H1 (cell line): ENCODE data around the gene GCM1. TPM values are rescaled to one million over a fixed set of nuclear protein-coding genes. Genes with fewer than 3 reads are reported as not detected.

ENCODE experiments used
- CTCF ChIA-PET: fragments of 300-600 bp; sonication (Branson Sonifier 250); formaldehyde crosslinking; loops from one replicate; lab custom pipeline; 2021; ENCODE audit not compliant: partially characterized antibody; lab: Charles Lee
- POLR2A ChIA-PET: fragments of 300-600 bp; sonication (Branson Sonifier 250); formaldehyde crosslinking; loops from one replicate; lab custom pipeline; 2021; ENCODE audit warnings: inconsistent platforms; ENCODE audit not compliant: partially characterized antibody; lab: Charles Lee
- DNase-seq, 2 experiments: peaks; one replicate each; pipeline versions ENCODE4 v3.0.0 to v3.0.0-alpha.2; 2010 to 2022; ENCODE audit warnings: low spot score in 2 of 2, low read depth in 1 of 2, mixed read lengths in 1 of 2
- FAIRE-seq: peaks from 2 replicates; lab custom pipeline; 2011; peaks lifted over from hg19 to GRCh38; lab: Jason Lieb, UNC
- H2AFZ ChIP-seq: 2 replicates; pipeline ENCODE4 v1.8.1; 2012; ENCODE audit warnings: low read length, inconsistent platforms
- H2AK5ac ChIP-seq: 2 replicates; pipeline ENCODE4 v1.6.1; 2013; ENCODE audit warnings: low read depth, low read length
- H2BK120ac ChIP-seq: replicated peaks from 2 replicates; pipeline ENCODE3; 2013; ENCODE audit warnings: low read depth, low read length, inconsistent platforms
- H2BK12ac ChIP-seq: 2 replicates; pipeline ENCODE4 v1.6.1; 2013; ENCODE audit warnings: low read depth, low read length
- H2BK15ac ChIP-seq: 2 replicates; pipeline ENCODE4 v1.6.1; 2013; ENCODE audit warnings: low read length
- H2BK20ac ChIP-seq: 2 replicates; pipeline ENCODE4 v1.6.1; 2013; ENCODE audit warnings: low read length
- H2BK5ac ChIP-seq: 2 replicates; pipeline ENCODE4 v1.6.1; 2013; ENCODE audit warnings: low read depth, low read length
- H3K14ac ChIP-seq: 2 replicates; pipeline ENCODE4 v1.6.1; 2013; ENCODE audit warnings: inconsistent platforms; ENCODE audit not compliant: insufficient read length
- H3K18ac ChIP-seq: 2 replicates; pipeline ENCODE4 v1.6.1; 2013; ENCODE audit warnings: low read length; ENCODE audit errors: extremely low read depth
- H3K23ac ChIP-seq: 2 replicates; pipeline ENCODE4 v1.6.1; 2013; ENCODE audit warnings: inconsistent platforms; ENCODE audit not compliant: insufficient read length
- H3K23me2 ChIP-seq: 2 replicates; pipeline ENCODE4 v1.6.1; 2013; ENCODE audit warnings: low read depth, low read length
- H3K27ac ChIP-seq: 2 replicates; pipeline ENCODE4 v1.6.1; 2011; ENCODE audit warnings: low read depth, low read length, inconsistent platforms
- H3K27me3 ChIP-seq, 4 experiments: replicated peaks in 1 of 4; 1 replicate in 1 of 4; 2 replicates in 3 of 4; pipeline versions ENCODE4 v1.6.1 to v1.8.1; 2011 to 2013; ENCODE audit warnings: low read length in 3 of 4, mild to moderate bottlenecking in 3 of 4, inconsistent platforms in 2 of 4, mixed read lengths in 2 of 4, moderate library complexity in 1 of 4; ENCODE audit not compliant: control insufficient read depth in 3 of 4, insufficient read depth in 3 of 4; ENCODE audit errors: extremely low read depth in 1 of 4
- H3K36me3 ChIP-seq, 4 experiments: 2 replicates each; pipeline versions ENCODE4 v1.6.1 to v1.8.1; 2011 to 2013; ENCODE audit warnings: mild to moderate bottlenecking in 4 of 4, low read length in 3 of 4, moderate library complexity in 2 of 4, control low read depth in 1 of 4, inconsistent platforms in 1 of 4; ENCODE audit not compliant: insufficient read depth in 4 of 4, control insufficient read depth in 2 of 4
- H3K4ac ChIP-seq: replicated peaks from 2 replicates; pipeline ENCODE3; 2013; ENCODE audit warnings: low read length, low read depth, mixed read lengths, inconsistent platforms; ENCODE audit not compliant: insufficient read length
- H3K4me1 ChIP-seq, 4 experiments: replicated peaks in 1 of 4; 1 replicate in 1 of 4; 2 replicates in 3 of 4; pipeline versions ENCODE4 v1.6.1 to v1.8.1; 2011 to 2013; ENCODE audit warnings: low read length in 3 of 4, inconsistent platforms in 2 of 4, mixed read lengths in 1 of 4; ENCODE audit not compliant: insufficient read depth in 4 of 4, control insufficient read depth in 3 of 4
- H3K4me2 ChIP-seq, 2 experiments: 2 replicates each; pipeline versions ENCODE4 v1.6.1 to v1.8.1; 2011 to 2013; ENCODE audit warnings: low read depth in 2 of 2, low read length in 2 of 2, control low read depth in 1 of 2, inconsistent platforms in 1 of 2, mild to moderate bottlenecking in 1 of 2; ENCODE audit not compliant: insufficient read depth in 1 of 2
- H3K4me3 ChIP-seq, 4 experiments: fragments of 200-600, 300-600 bp in 1 of 4; sonication (generic), shearing (Covaris generic), sonication (Bioruptor Twin) in 1 of 4; 2 replicates each; pipeline versions ENCODE4 v1.5.1 to v1.8.1; 2011 to 2016; ENCODE audit warnings: low read length in 4 of 4, low read depth in 3 of 4, control low read depth in 2 of 4, inconsistent platforms in 2 of 4, mild to moderate bottlenecking in 2 of 4, mixed read lengths in 1 of 4, moderate library complexity in 1 of 4; ENCODE audit not compliant: insufficient read depth in 2 of 4; ENCODE audit errors: extremely low read depth in 1 of 4
- H3K56ac ChIP-seq: replicated peaks from 2 replicates; pipeline ENCODE3; 2013; ENCODE audit warnings: low read depth, mild to moderate bottlenecking, mixed read lengths, low read length, inconsistent platforms; ENCODE audit not compliant: insufficient read length
- H3K79me1 ChIP-seq: 2 replicates; pipeline ENCODE4 v1.6.1; 2013; ENCODE audit warnings: low read depth, low read length, control low read depth
- H3K79me2 ChIP-seq, 2 experiments: 2 replicates each; pipeline versions ENCODE4 v1.6.1 to v1.8.1; 2012 to 2013; ENCODE audit warnings: low read length in 2 of 2, mild to moderate bottlenecking in 2 of 2, inconsistent platforms in 1 of 2; ENCODE audit not compliant: insufficient read depth in 2 of 2, control insufficient read depth in 1 of 2
- H3K9ac ChIP-seq, 4 experiments: replicated peaks in 1 of 4; 1 replicate in 1 of 4; 2 replicates in 3 of 4; pipeline versions ENCODE4 v1.6.1 to v1.8.1; 2011 to 2013; ENCODE audit warnings: low read depth in 3 of 4, low read length in 3 of 4, control low read depth in 2 of 4, mild to moderate bottlenecking in 2 of 4, moderate library complexity in 2 of 4, inconsistent platforms in 1 of 4; ENCODE audit errors: extremely low read depth in 1 of 4
- H3K9me3 ChIP-seq, 2 experiments: 2 replicates each; pipeline versions ENCODE4 v1.6.1 to v1.8.1; 2012 to 2013; ENCODE audit warnings: mild to moderate bottlenecking in 2 of 2, moderate library complexity in 2 of 2, control low read depth in 1 of 2, inconsistent platforms in 1 of 2, low read depth in 1 of 2, low read length in 1 of 2, mixed read lengths in 1 of 2; ENCODE audit not compliant: insufficient read depth in 2 of 2
- H4K20me1 ChIP-seq, 2 experiments: replicated peaks in 1 of 2; 2 replicates each; pipeline versions ENCODE3 to v1.8.1; 2011 to 2013; ENCODE audit warnings: inconsistent platforms in 2 of 2, low read length in 2 of 2, mild to moderate bottlenecking in 1 of 2; ENCODE audit not compliant: insufficient read depth in 2 of 2, control insufficient read depth in 1 of 2
- H4K5ac ChIP-seq: 2 replicates; pipeline ENCODE4 v1.6.1; 2013; ENCODE audit warnings: low read length, low read depth, mixed read lengths, inconsistent platforms; ENCODE audit not compliant: insufficient read length
- H4K8ac ChIP-seq: 2 replicates; pipeline ENCODE4 v1.8.0; 2013; ENCODE audit warnings: mild to moderate bottlenecking, moderate library complexity, low read length, inconsistent platforms; ENCODE audit not compliant: insufficient read depth; ENCODE audit errors: extremely low read depth
- H4K91ac ChIP-seq: replicated peaks from 2 replicates; pipeline ENCODE3; 2013; ENCODE audit warnings: low read length, mixed read lengths, inconsistent platforms; ENCODE audit not compliant: insufficient read length
- JUN ChIP-seq: IDR thresholded peaks from 2 replicates; pipeline ENCODE4 v1.6.1; 2011; ENCODE audit warnings: low read depth, mild to moderate bottlenecking, improper control_type of control experiment, low read length
- JUND ChIP-seq: IDR thresholded peaks from 2 replicates; pipeline ENCODE4 v1.6.1; 2011; ENCODE audit warnings: mild to moderate bottlenecking, improper control_type of control experiment, low read length
- KDM4A ChIP-seq: IDR thresholded peaks from one replicate; pipeline ENCODE4 v1.7.1; 2012; ENCODE audit warnings: low read depth, mild to moderate bottlenecking, moderate library complexity, low read length, inconsistent platforms; ENCODE audit not compliant: severe bottlenecking
- MAFK ChIP-seq: IDR thresholded peaks from 2 replicates; pipeline ENCODE4 v1.6.1; 2012; ENCODE audit warnings: low read depth, mild to moderate bottlenecking, improper control_type of control experiment, low read length
- SIX5 ChIP-seq: IDR thresholded peaks from 2 replicates; pipeline ENCODE4 v1.6.1; 2011; ENCODE audit warnings: mild to moderate bottlenecking, low read depth, low read length
- ZNF274 ChIP-seq: IDR thresholded peaks from 2 replicates; pipeline ENCODE4 v1.7.0; 2012; ENCODE audit warnings: low read length, borderline replicate concordance; ENCODE audit errors: extremely low read depth
- WGBS, 2 experiments: shearing (Covaris generic) in 1 of 2; methylation state at CpG; one replicate each; pipeline versions ENCODE4 v1.1.6 to v1.1.7; 2013 to 2015; ENCODE audit warnings: low lambda C conversion rate in 2 of 2, mixed read lengths in 2 of 2, inconsistent platforms in 1 of 2, low coverage in 1 of 2, missing lambda C conversion rate in 1 of 2; ENCODE audit not compliant: insufficient replicate concordance in 2 of 2, insufficient coverage in 1 of 2, insufficient read length in 1 of 2; ENCODE audit errors: extremely low coverage in 1 of 2, missing lambda C conversion rate in 1 of 2; 5-methylcytosine and 5-hydroxymethylcytosine counted together
- polyA plus RNA-seq, 7 experiments: library from polyadenylated mRNA; depleted of rRNA in 3 of 7; stranded (reverse) in 5 of 7; unstranded in 2 of 7; fragments of >200 nt in 5 of 7; fragments of 200-250 nt in 2 of 7; gene quantifications; 1 replicate in 5 of 7; 2 replicates in 1 of 7; 4 replicates in 1 of 7; pipeline versions ENCODE4 v1.2.1 to v1.2.3, GENCODE V29; 2011 to 2013; ENCODE audit warnings: missing spikeins in 2 of 7, mixed read lengths in 2 of 7
- total RNA-seq: library from RNA; stranded (reverse); fragmentation: NEBNext Ultra II Directional; extraction: Animal tissue kit (Norgen Biotek cat#: 25700); gene quantifications from 2 replicates; pipeline ENCODE4 v1.2.1, GENCODE V29; 2021
- TF ChIP-seq, protein P1 (sequence below): IDR thresholded peaks from 2 replicates; pipeline ENCODE4 v1.6.1; 2012; ENCODE audit warnings: low read length, inconsistent platforms

GCM1 gene
- total and polyA plus RNA-seq, 2 of the 8 experiments (the other 6 are each of a cell fraction or from before 2014, with no cell fraction given) = not detected

- H3K18ac ChIP-seq = no peak overlapping the region
- H2BK5ac ChIP-seq = no peak overlapping the region
- DNase-seq = no peak
- ChIA-PET CTCF (interaction anchor here (0.5 kb wide), 1 partner anchor 264 kb away, joined by 3 read pairs; no protein-coding TSS in a partner anchor), POLR2A (no interaction called here)
- no peak overlapping the region for H3K4me3 ChIP-seq
- no peaks in the 10 kb centered on the region for H3K79me2 ChIP-seq
- no peaks in the 10 kb centered on the region for H3K27me3 ChIP-seq
- H3K79me1 ChIP-seq = no peaks in the 10 kb centered on the region
- no peak overlapping the region for H2BK15ac ChIP-seq
- H3K23ac ChIP-seq = no peak overlapping the region
- no peak overlapping the region for H3K27ac ChIP-seq
- no peak overlapping the region for H3K4me2 ChIP-seq
- FAIRE-seq = no peak
- H3K9me3 ChIP-seq = no peaks in the 10 kb centered on the region
- H2BK12ac ChIP-seq = no peak overlapping the region
- no peak overlapping the region for H2BK20ac ChIP-seq
- no peak overlapping the region for H4K91ac ChIP-seq
- H4K20me1 ChIP-seq = no peaks in the 10 kb centered on the region
- no peaks in the 10 kb centered on the region for H3K23me2 ChIP-seq
- H4K5ac ChIP-seq = no peak overlapping the region
- no peaks in the 10 kb centered on the region for H3K4me1 ChIP-seq
- no peak overlapping the region for H2BK120ac ChIP-seq
- no peak overlapping the region for H2AFZ ChIP-seq
- no peak overlapping the region for H3K14ac ChIP-seq
- H4K8ac ChIP-seq = no peak overlapping the region
- 85% methylated on average over 2 of the region's 2 CpGs; no CpG with 5 or more reads in 1 of the 2 experiments for WGBS, 2 experiments
- H3K4ac ChIP-seq = no peak overlapping the region
- no peak overlapping the region for H3K9ac ChIP-seq
- no peaks in the 10 kb centered on the region for H3K36me3 ChIP-seq
- no peak overlapping the region for H2AK5ac ChIP-seq
- H3K56ac ChIP-seq = no peak overlapping the region
- TF ChIP-seq JUN (no peak), ZNF274 (no peak), KDM4A (no peak), JUND (no peak), MAFK (no peak), SIX5 (no peak)
- TF ChIP-seq, protein P1, sequence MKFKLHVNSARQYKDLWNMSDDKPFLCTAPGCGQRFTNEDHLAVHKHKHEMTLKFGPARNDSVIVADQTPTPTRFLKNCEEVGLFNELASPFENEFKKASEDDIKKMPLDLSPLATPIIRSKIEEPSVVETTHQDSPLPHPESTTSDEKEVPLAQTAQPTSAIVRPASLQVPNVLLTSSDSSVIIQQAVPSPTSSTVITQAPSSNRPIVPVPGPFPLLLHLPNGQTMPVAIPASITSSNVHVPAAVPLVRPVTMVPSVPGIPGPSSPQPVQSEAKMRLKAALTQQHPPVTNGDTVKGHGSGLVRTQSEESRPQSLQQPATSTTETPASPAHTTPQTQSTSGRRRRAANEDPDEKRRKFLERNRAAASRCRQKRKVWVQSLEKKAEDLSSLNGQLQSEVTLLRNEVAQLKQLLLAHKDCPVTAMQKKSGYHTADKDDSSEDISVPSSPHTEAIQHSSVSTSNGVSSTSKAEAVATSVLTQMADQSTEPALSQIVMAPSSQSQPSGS = no peak
Observed at GRCh38 chr6:53154794-53155193, 6.2 kb upstream of the GCM1 start.
